NOMO-1 treated with DMSO at 0.1 percent for 48 hours (cell line): ENCODE data around the gene PRKAA1.
"Not testable (repeated sequence)": the region's sequence is repeated elsewhere in the genome, so short reads cannot be mapped to it uniquely, and the experiment has no call there.

ENCODE experiments used
- DNase-seq: peaks from one replicate; lab custom pipeline; 2025; ENCODE audit not compliant: unreplicated experiment; lab: John Stamatoyannopoulos, UW

PRKAA1 gene

DNA sequence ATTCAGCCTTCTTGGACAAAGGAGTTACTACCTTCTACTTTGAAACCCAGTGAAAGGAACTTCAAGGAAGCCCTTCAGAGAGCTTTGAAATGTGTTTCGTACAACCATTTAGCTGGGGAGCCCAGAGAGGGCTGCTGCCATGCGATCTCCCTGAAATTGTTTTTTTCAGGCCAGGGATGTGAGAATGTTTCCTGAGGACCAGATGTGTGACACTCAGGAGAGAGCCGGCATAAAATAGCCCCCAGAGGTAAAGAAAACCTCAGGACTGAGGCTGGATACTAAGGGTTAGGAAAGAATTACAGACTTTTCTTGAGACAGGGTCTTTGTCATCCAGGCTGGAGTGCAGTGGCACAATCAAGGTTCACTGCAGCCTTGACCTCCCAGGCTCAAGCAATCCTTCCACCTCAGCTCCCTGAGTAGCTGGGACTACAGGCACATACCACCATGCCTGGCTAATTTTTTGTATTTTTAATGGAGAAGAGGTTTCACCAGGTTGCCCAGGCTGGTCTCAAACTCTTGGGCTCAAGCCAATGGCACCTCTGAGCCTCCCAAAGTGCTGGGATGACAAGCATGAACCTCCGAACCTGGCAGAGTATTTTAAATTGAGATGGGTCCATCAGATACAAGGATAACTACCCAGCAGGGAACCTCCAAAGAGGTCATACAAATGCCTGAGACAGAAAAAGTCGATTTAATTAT lies 28.5 kb upstream of the PRKAA1 start:
- no peak for DNase-seq

DNA sequence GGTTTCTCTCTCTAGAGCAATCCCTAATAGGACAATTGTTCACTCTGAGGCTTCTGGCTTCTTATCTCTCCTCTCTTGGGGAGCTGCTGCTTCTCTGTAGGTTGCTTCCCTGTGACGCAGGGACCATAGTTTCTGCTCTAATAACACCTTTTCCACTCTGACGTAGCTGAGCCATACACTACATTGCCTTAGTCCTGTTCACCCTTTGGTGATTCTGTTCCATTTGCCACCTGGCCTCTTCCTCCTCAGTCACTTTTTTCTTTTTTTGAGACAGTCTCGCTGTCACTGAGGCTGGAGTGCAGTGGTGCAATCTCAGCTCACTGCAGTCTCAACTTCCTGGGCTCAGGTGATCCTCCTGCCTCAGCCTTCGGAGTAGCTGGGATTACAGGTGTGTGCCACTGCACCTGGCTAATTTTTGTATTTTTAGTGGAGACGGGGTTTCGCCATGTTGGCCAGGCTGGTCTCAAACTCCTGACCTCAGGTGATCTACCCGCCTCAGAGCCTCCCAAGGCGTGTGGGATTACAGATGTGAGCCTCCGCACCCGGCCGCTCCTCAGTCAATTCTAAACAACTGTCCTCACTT lies 27.4 kb upstream of the PRKAA1 start:
- not testable (repeated sequence) for DNase-seq

GRCh38 chr5:40823459-40823858 lies 25.3 kb upstream of the PRKAA1 start:
- DNase-seq = no peak

GRCh38 chr5:40813698-40814281 lies 15.6 kb upstream of the PRKAA1 start:
- no peak for DNase-seq

DNA sequence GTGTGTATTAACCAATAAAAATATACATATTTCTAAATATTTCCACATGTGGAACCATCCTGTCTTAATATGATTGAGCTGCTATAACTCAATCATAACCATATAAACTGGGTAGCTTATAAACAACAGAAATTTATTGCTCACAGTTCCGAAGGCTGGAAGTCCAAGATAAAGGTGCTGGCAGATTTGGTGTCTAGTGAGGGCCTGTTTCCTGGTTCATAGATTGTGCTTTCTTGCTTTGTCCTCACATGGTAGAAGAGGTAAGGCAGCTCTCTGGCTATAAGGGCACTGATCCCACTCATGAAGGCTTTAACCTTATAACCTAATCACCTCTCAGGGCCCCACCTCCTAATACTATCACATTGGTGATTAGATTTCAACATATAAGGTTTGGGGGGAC lies 14.0 kb upstream of the PRKAA1 start:
- no peak for DNase-seq

GRCh38 chr5:40801771-40802562 lies 3.8 kb upstream of the PRKAA1 start:
- DNase-seq = no peak

GRCh38 chr5:40799258-40799657 lies 1.1 kb upstream of the PRKAA1 start:
- no peak for DNase-seq

DNA sequence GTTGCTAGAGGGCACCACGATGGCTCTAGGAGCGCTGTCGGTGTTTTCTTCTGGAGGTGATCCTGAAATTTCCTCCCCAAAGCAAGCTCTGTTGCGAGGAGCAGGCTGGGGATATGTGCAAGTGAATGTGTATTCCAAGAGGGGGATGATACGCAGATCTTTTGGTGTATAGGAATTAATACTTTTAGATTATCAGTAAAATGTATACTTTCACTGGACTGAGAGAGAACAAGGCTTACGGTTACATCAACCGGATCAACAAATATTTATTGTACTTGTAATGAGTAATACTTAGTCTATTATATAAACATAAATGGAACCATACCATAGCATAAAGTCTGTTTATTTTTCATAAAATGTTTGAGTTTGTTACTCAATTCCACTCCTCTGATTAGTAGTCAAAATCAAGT lies 632 bp upstream of the PRKAA1 start:
- DNase-seq = no peak

GRCh38 chr5:40797273-40798011 lies 732 bp downstream of the PRKAA1 start:
- DNase-seq = peak; percentile 68

- DNase-seq = peak; percentile 77
Observed at GRCh38 chr5:40796487-40796889, 1.7 kb downstream of the PRKAA1 start.

DNA sequence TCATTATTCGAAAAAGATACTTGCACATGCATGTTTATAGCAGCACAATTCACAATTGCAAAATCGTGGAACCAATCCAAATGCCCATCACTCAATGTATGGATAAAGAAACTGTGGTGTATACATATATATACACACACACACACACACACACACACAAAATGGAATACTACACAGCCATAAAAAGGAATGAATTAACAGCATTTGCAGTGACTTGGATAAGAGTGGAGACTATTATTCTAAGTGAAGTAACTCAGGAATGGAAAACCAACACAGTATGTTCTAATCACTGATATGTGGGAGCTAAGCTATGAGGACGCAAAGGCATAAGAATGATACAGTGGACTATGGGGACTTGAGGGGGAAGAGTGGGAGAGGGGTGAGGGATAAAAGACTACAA lies 3.3 kb downstream of the PRKAA1 start:
- not testable (repeated sequence) for DNase-seq

DNA sequence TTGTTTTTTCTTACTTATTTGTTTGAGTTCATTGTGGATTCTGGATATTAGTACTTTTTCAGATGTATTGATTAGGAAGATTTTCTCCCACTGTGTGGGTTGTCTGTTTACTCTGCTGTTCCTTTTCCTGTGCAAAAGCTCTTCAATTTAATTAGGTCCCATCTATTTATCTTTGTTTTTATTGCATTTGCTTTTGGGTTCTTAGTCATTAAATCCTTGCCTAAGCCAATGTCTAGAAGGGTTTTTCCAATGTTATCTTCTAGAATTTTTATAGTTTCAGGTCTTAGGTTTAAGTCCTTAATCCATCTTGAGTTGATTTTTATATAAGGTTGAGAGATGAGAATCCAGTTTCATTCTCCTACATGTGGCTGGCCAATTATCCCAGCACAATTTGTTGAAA lies 3.8 kb downstream of the PRKAA1 start:
- DNase-seq = not testable (repeated sequence)

- not testable (repeated sequence) for DNase-seq
Observed at GRCh38 chr5:40792691-40793090, 5.5 kb downstream of the PRKAA1 start.

- DNase-seq = no peak
Observed at GRCh38 chr5:40791715-40792139, 6.4 kb downstream of the PRKAA1 start.

DNA sequence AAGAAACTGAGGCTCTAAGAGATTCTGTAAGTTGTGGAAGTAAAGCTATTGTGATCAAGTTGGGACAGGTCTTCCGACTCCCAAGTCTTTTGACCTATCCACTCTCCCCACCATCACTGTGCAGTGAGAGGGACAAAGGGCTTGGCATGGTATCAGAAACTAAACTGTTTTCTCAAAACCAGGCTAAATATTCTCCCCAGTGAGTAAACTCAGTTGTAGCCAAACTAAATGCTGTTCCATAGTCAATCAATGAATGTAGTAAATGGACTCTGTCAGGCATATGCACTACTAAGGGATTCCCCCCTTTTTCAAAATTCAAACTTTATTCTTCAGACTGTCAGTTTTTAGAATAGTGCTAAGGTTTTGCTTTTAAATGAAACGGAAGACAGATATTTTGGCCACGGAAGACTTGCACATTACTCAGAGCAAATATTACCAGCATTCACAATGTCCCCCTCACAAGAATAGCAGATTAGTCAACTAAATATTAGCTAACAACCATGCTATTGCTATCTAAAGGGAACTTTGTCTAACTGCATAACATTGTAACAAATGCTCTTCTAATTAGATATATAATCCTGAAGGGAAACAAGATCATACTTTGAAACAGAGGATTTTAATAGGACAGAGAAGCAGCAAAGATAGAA lies 7.1 kb downstream of the PRKAA1 start:
- DNase-seq = no peak

DNA sequence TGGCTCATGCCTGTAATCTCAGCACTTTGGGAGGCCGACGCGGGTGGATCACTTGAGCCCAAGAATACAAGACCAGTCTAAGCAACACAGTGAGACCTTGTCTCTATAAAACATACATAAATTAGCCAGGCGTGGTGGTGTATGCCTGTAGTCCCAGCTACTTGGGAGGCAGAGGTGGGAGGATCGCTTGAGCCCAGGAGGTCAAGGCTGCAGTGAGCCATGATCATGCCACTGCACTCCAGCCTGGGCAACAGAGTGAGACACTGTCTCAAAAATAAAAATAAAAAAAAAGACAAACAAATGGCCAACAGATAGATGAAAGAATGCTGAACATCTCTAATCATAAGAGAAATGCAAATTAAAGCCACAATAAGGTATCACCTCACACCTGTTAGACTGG lies 9.2 kb downstream of the PRKAA1 start:
- not testable (repeated sequence) for DNase-seq

- DNase-seq = no peak
Observed at GRCh38 chr5:40787986-40788385, 10.2 kb downstream of the PRKAA1 start.

- DNase-seq = not testable (repeated sequence)
Observed at GRCh38 chr5:40786664-40787063, 11.5 kb downstream of the PRKAA1 start.

- DNase-seq = no peak
Observed at GRCh38 chr5:40784916-40785315, 13.3 kb downstream of the PRKAA1 start.

- DNase-seq = no peak
Observed at GRCh38 chr5:40784027-40784653, 14.0 kb downstream of the PRKAA1 start.
